Measurements from ENCODE around the gene FGF2. TPM values are rescaled to one million over a fixed set of nuclear protein-coding genes. Genes with fewer than 3 reads are reported as not detected.

The FGF2 gene
- total RNA-seq, 1 experiment from 2014 or later = 13.0 TPM

DNA sequence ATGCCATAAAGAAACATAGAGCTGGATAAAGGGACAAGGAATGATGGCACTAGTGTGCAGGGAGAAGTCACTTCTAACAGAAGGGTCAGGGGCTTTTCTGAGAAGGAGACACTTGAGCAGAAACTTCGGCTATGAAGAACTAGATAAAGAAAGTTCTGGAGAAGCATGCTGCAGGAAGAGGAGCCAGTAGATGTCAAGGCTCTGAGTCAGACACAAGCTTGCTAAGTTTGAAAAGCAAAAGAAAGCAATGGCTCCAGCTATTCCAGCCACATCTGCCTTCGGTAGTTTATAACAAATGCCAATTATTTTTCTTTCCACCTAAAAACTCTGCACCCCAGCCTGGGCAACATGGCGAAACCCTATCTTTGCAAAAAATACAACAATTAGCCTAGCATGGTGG is 88.3 kb downstream of the FGF2 start:
- H3K9me3 ChIP-seq (ENCODE audit: low read depth, low read length, poor library complexity, severe bottlenecking) = no peaks in the 10 kb centered on the region
- peaks cover 3% of the 10 kb centered on the region for H3K36me3 ChIP-seq (ENCODE audit: insufficient read depth, low read length, poor library complexity, severe bottlenecking)
- DNase-seq (ENCODE audit: low spot score) = no peak
- no peak overlapping the region for H3K4me3 ChIP-seq (ENCODE audit: low read depth, low read length, poor library complexity, severe bottlenecking)
- intact Hi-C loops (cut with micrococcal nuclease; ENCODE audit: unreplicated experiment) = loop anchor here (2.0 to 5.0 kb wide), 2 partner anchors 88 to 156 kb away; partner anchors contain the start of gene FGF2
- TF ChIP-seq, protein P1, sequence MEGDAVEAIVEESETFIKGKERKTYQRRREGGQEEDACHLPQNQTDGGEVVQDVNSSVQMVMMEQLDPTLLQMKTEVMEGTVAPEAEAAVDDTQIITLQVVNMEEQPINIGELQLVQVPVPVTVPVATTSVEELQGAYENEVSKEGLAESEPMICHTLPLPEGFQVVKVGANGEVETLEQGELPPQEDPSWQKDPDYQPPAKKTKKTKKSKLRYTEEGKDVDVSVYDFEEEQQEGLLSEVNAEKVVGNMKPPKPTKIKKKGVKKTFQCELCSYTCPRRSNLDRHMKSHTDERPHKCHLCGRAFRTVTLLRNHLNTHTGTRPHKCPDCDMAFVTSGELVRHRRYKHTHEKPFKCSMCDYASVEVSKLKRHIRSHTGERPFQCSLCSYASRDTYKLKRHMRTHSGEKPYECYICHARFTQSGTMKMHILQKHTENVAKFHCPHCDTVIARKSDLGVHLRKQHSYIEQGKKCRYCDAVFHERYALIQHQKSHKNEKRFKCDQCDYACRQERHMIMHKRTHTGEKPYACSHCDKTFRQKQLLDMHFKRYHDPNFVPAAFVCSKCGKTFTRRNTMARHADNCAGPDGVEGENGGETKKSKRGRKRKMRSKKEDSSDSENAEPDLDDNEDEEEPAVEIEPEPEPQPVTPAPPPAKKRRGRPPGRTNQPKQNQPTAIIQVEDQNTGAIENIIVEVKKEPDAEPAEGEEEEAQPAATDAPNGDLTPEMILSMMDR (conservative IDR thresholded peaks at IDR 0.05; ENCODE audit: low read depth, low read length) = no peak
- BruUV-seq (replicated peaks) = no TSS peak
- H3K27me3 ChIP-seq (replicated peaks; ENCODE audit: insufficient read depth, low read depth, low read length, poor library complexity) = no peaks in the 10 kb centered on the region
- CTCF ChIA-PET = interaction anchor here (0.9 to 1.4 kb wide), 4 partner anchors 157 to 313 kb away, joined by 3 to 8 read pairs (median 4); partner anchors contain the start of gene BBS12
- no peak overlapping the region for H3K27ac ChIP-seq (ENCODE audit: low read depth, low read length, poor library complexity, severe bottlenecking)
- H3K4me1 ChIP-seq (ENCODE audit: insufficient read depth, low read length, poor library complexity, severe bottlenecking) = peaks cover 7% of the 10 kb centered on the region
- POLR2A ChIA-PET (ENCODE audit: low non-redundant PET) = no interaction called here

- H3K4me3 ChIP-seq (ENCODE audit: low read depth, low read length, poor library complexity, severe bottlenecking) = no peak overlapping the region
- no peak overlapping the region for H3K27ac ChIP-seq (ENCODE audit: low read depth, low read length, poor library complexity, severe bottlenecking)
- peaks cover 10% of the 10 kb centered on the region for H3K4me1 ChIP-seq (ENCODE audit: insufficient read depth, low read length, poor library complexity, severe bottlenecking)
- ChIA-PET POLR2A (ENCODE audit: low non-redundant PET) (no interaction called here), CTCF (no interaction called here)
- H3K36me3 ChIP-seq (ENCODE audit: insufficient read depth, low read length, poor library complexity, severe bottlenecking) = no peaks in the 10 kb centered on the region
- BruUV-seq (replicated peaks) = no TSS peak
- TF ChIP-seq, protein P1 (conservative IDR thresholded peaks at IDR 0.05; ENCODE audit: low read depth, low read length) = no peak
- TF ChIP-seq EZH2 (IDR thresholded peaks at IDR 0.05; ENCODE audit: borderline replicate concordance, low read depth, low read length, poor library complexity, severe bottlenecking) = no peak
- no peak for DNase-seq (ENCODE audit: low spot score)
- no peaks in the 10 kb centered on the region for H3K9me3 ChIP-seq (ENCODE audit: low read depth, low read length, poor library complexity, severe bottlenecking)
- intact Hi-C loops (cut with micrococcal nuclease; ENCODE audit: unreplicated experiment) = no loop called here
- H3K27me3 ChIP-seq (replicated peaks; ENCODE audit: insufficient read depth, low read depth, low read length, poor library complexity) = no peaks in the 10 kb centered on the region
Measured at GRCh38 chr4:122917731-122918130, 91.1 kb downstream of the FGF2 start.

DNA sequence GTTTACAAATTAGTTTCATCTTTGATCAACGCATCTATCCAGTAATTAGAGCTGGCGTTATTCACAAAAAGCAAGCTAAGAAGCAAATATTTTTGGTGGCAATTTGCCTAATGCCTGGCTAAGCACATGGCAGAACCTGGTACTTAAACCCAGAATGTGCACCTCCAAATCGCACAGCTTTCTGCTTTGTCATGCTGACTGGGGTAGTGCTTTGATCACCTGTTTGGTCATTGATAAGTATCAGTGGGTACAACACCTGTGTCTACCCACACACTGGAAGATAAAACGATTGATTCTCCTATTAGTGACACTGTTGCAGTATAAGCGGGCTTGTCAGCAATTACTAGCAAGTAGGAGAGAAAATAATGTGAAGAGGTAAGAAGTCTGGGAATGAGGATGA is 93.8 kb downstream of the FGF2 start:
- POLR2A ChIA-PET (ENCODE audit: low non-redundant PET) = no interaction called here
- CTCF ChIA-PET = no interaction called here
- intact Hi-C loops (cut with micrococcal nuclease; ENCODE audit: unreplicated experiment) = loop anchor here (5.0 to 10.0 kb wide), 2 partner anchors 174 to 318 kb away; no protein-coding TSS in a partner anchor

More for the DNA sequence above, 93.8 kb downstream of the FGF2 start:
- Histone ChIP-seq H3K36me3 (ENCODE audit: insufficient read depth, low read length, poor library complexity, severe bottlenecking) (no peaks in the 10 kb centered on the region), H3K4me1 (ENCODE audit: insufficient read depth, low read length, poor library complexity, severe bottlenecking) (peaks cover 11% of the 10 kb centered on the region), H3K4me3 (ENCODE audit: low read depth, low read length, poor library complexity, severe bottlenecking) (no peak overlapping the region), H3K27me3 (replicated peaks; ENCODE audit: insufficient read depth, low read depth, low read length, poor library complexity) (no peaks in the 10 kb centered on the region), H3K27ac (ENCODE audit: low read depth, low read length, poor library complexity, severe bottlenecking) (no peak overlapping the region), H3K9me3 (ENCODE audit: low read depth, low read length, poor library complexity, severe bottlenecking) (no peaks in the 10 kb centered on the region)
- no peak for DNase-seq (ENCODE audit: low spot score)
- no TSS peak for BruUV-seq (replicated peaks)
- TF ChIP-seq, protein P1 (conservative IDR thresholded peaks at IDR 0.05; ENCODE audit: low read depth, low read length) = no peak
- TF ChIP-seq EZH2 (IDR thresholded peaks at IDR 0.05; ENCODE audit: borderline replicate concordance, low read depth, low read length, poor library complexity, severe bottlenecking) = no peak
